Mucosa of descending colon (tissue), 3 donors: ENCODE data around the gene VOPP1. TPM values are rescaled to one million over a fixed set of nuclear protein-coding genes. Genes with fewer than 3 reads are reported as not detected.

Source experiments
- ATAC-seq: fragments of 200-7000 bp; cut with Tn5 transposase; one replicate; pipeline ENCODE4 v1.9.1; 2020; ENCODE audit warnings: mild to moderate bottlenecking, moderate library complexity
- DNase-seq, 3 donors: peaks; one replicate each; pipeline ENCODE4 v3.0.0-alpha.2; 2020
- H3K36me3 ChIP-seq: fragments of 200-600 bp; one replicate; pipeline ENCODE4 v1.8.0; 2021; ENCODE audit warnings: low read depth, mild to moderate bottlenecking
- H3K4me1 ChIP-seq: fragments of 200-600 bp; one replicate; pipeline ENCODE4 v1.8.0; 2021; ENCODE audit warnings: low read depth, mild to moderate bottlenecking
- H3K4me3 ChIP-seq: fragments of 200-600 bp; one replicate; pipeline ENCODE4 v1.8.0; 2021; ENCODE audit warnings: mild to moderate bottlenecking
- H3K9me3 ChIP-seq: fragments of 200-600 bp; one replicate; pipeline ENCODE4 v1.8.0; 2021; ENCODE audit warnings: mild to moderate bottlenecking
- intact Hi-C, 2 donors: fragments of 100-400 bp; cut with DNase I in 1 of 2; cut with micrococcal nuclease in 1 of 2; formaldehyde crosslinking; loops; one replicate each; pipeline versions ENCODE4 v1.11.0 to v1.11.1; 2022; cut with DNase I, micrococcal nuclease
- total RNA-seq, 3 donors: library from RNA; stranded (reverse); fragmentation: NEBNext Ultra II Directional in 2 of 3; extraction: Animal tissue kit (Norgen Biotek cat#: 25700) in 2 of 3; gene quantifications; one replicate each; pipeline versions ENCODE4 v1.2.1 to v1.2.4, GENCODE V29; 2021 to 2023
- TF ChIP-seq, protein P1 (sequence below): fragments of 200-600 bp; IDR thresholded peaks from one replicate; pipeline ENCODE4 v1.8.0; 2022; ENCODE audit warnings: antibody characterized with exemption, mild to moderate bottlenecking
- donor health status: DM: no; HTN: no; CAD: no; lungs with moderate emphysema.
- donor health status: DM: no; HTN: no; CAD: no.
- donor health status: DM: no; HTN: yes; CAD: no.

VOPP1 gene
- total RNA-seq, 3 donors from 2014 or later, result 57.8 to 83.5 (median 75.2) TPM

DNA sequence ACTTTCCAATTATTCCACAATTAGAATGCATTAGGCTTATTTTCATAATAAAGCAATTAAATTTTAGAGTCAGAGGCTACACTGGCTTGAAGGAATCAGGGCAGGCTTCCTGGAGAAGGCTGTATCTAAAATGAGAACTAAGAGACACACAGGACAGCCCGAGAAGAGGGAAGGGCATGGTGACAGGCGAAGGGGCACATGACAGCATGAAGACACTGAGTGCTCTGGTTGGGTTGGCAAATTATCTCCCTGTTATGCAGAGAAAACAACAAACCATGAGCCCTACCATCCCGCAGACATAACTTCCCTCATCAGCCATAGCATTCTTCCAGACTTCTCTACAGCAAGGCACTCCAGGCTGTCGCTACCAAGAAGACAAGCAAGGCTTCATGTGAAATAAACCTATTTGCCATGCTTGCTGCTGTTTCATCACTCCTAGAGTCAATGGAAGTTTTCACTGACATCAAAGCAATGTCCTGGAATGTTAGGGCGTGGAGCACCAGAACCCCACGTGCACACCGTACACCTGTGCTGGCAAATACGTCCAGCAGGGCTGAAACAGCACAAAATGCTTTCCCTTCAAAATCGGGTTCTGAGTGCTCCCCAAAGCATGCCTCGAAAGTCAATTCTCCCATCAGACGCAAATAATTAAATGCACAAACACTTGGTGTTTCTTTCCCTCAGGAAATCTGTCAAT, 21.3 kb downstream of the VOPP1 start:
- Histone ChIP-seq H3K36me3 (no peaks in the 10 kb centered on the region), H3K4me1 (peaks cover 66% of the 10 kb centered on the region), H3K4me3 (no peak overlapping the region), H3K9me3 (no peaks in the 10 kb centered on the region)
- intact Hi-C loops, result no loop called here
- DNase-seq (no peak), ATAC-seq (peak; percentile 45)
- TF ChIP-seq, protein P1, sequence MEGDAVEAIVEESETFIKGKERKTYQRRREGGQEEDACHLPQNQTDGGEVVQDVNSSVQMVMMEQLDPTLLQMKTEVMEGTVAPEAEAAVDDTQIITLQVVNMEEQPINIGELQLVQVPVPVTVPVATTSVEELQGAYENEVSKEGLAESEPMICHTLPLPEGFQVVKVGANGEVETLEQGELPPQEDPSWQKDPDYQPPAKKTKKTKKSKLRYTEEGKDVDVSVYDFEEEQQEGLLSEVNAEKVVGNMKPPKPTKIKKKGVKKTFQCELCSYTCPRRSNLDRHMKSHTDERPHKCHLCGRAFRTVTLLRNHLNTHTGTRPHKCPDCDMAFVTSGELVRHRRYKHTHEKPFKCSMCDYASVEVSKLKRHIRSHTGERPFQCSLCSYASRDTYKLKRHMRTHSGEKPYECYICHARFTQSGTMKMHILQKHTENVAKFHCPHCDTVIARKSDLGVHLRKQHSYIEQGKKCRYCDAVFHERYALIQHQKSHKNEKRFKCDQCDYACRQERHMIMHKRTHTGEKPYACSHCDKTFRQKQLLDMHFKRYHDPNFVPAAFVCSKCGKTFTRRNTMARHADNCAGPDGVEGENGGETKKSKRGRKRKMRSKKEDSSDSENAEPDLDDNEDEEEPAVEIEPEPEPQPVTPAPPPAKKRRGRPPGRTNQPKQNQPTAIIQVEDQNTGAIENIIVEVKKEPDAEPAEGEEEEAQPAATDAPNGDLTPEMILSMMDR, result no peak

DNA sequence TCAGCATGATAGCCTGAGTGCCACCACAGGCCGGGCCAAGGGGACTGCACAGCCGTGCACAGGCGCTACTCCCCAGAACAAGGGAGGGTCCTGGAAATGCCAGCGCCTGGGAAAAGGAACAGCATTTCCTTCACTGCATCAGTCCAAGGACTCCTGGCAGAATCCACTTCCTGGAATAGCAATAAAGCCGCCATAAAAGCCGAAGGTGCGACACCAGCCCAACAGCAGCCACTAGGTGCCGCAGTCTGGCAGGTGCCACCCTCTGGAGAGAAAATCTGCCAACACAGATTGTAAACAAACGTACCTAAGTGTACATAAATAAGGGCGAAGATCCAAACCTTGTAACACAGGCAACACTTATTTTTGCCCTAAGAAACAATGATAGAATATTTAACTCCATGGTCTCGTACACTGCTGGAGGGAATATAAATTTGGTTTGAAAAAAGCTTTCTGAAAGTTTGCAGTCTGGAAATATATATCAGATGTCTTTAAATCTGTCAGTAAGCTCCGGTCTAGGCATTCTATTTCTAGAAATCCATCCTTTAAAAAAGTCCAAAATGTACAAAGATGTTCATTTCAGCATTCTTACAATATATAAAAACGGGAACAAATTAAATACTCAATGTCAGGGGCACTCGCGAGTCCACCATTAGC, 22.2 kb downstream of the VOPP1 start:
- ATAC-seq, result peak; percentile 87
- Histone ChIP-seq H3K36me3 (no peaks in the 10 kb centered on the region), H3K9me3 (no peaks in the 10 kb centered on the region), H3K4me1 (peaks cover 66% of the 10 kb centered on the region), H3K4me3 (no peak overlapping the region)
- DNase-seq, result peak; percentile 87 to 92 (median 92)
- intact Hi-C loops, result no loop called here
- TF ChIP-seq, protein P1, result peak; percentile 74

DNA sequence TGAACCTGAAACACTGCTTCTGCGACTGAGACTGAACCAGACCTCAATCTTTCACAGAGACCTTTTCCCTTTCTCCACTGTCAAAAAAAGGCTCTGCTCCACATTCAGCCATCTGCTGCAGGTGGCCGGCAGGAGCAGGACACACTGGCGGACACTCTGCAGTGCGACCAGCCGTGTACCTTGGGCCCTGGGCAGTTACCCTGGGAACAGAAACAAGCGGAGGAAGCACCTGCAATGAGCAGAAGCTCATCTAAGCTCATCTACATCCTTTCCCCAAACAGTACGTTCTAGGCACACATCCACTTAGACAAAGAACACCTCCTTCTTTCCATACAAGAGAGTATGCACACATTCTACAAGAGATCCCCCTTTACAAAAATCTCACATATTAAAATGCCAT, 22.8 kb downstream of the VOPP1 start:
- H3K4me1 ChIP-seq, result peaks cover 60% of the 10 kb centered on the region
- intact Hi-C loops, result no loop called here

DNA sequence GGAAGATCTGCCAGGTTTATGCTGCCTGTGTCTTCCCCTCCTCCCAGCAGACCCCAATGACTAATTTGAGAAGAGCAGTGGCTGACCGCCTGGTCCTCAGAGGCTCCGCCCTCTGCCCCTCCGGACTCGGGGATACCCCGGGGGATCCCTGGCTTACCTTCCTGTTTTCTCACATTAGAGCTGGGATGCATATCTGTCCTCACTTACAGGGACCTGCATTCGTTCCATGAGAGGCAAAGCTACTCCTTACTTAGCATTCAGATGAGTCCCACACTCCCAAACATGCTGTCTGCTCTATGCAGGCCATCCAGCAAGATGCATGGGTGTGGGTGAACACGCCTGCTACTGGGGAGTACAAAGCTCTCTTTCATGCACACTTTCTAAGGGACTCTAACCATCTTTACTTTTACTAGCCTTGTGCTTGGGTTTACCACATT, 24.0 kb downstream of the VOPP1 start:
- H3K4me1 ChIP-seq, result peaks cover 54% of the 10 kb centered on the region
- no peak overlapping the region for H3K4me3 ChIP-seq
- ATAC-seq, result no peak
- intact Hi-C loops, result no loop called here
- TF ChIP-seq, protein P1, result no peak
- no peaks in the 10 kb centered on the region for H3K9me3 ChIP-seq
- peak in 1 of 3 donors; percentile 49 for DNase-seq
- no peaks in the 10 kb centered on the region for H3K36me3 ChIP-seq

More for the DNA sequence above, 22.8 kb downstream of the VOPP1 start:
- TF ChIP-seq, protein P1, result no peak
- no peak for ATAC-seq
- Histone ChIP-seq H3K36me3 (no peaks in the 10 kb centered on the region), H3K4me3 (no peak overlapping the region), H3K9me3 (no peaks in the 10 kb centered on the region)
- no peak for DNase-seq

DNA sequence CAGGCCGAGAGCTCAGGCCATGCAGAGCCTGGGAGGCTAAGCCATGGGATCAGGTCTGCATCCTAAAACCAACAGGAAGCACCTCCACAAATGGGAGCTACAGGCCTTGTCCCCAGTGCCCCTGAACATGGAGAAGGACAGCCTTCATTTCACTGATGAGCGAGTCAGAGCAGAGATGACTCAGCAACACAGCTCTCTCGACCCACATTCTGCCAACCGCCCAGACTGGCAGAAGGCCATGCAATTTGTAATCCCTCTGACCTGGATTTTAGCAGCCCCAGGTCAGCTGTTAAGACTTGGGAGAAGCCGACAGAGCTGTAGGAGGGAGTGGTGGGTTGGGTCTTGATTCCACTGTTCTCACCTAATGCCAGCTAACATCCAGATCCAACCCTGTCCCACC, 25.5 kb downstream of the VOPP1 start:
- peak; percentile 54 to 64 (median 63) for DNase-seq
- H3K4me1 ChIP-seq, result peaks cover 40% of the 10 kb centered on the region
- intact Hi-C loops, result no loop called here
- H3K4me3 ChIP-seq, result no peak overlapping the region
- H3K36me3 ChIP-seq, result no peaks in the 10 kb centered on the region
- ATAC-seq, result peak; percentile 62
- TF ChIP-seq, protein P1, result no peak
- no peaks in the 10 kb centered on the region for H3K9me3 ChIP-seq
